K562 treated with DMSO at 1 percent for 48 hours (cell line): ENCODE results near the gene SLC7A10. TPM values are rescaled to one million over a fixed set of nuclear protein-coding genes. Genes with fewer than 3 reads are reported as not detected.

ENCODE experiments used
- total RNA-seq: library from RNA; unstranded; fragments of 300-600 nt; gene quantifications from 2 replicates; pipeline ENCODE4 v1.2.3, GENCODE V29; 2022; ENCODE audit warnings: low replicate concordance; ENCODE audit errors: extremely low read depth

SLC7A10 gene
- total RNA-seq: not detected in 2 replicates

GRCh38 chr19:33225458-33225926 lies at the start of gene SLC7A10:
Gene SLC7A10 (minus strand): TSS chr19:33225850. CDS start chr19:33225703, 147 bp downstream.

DNA sequence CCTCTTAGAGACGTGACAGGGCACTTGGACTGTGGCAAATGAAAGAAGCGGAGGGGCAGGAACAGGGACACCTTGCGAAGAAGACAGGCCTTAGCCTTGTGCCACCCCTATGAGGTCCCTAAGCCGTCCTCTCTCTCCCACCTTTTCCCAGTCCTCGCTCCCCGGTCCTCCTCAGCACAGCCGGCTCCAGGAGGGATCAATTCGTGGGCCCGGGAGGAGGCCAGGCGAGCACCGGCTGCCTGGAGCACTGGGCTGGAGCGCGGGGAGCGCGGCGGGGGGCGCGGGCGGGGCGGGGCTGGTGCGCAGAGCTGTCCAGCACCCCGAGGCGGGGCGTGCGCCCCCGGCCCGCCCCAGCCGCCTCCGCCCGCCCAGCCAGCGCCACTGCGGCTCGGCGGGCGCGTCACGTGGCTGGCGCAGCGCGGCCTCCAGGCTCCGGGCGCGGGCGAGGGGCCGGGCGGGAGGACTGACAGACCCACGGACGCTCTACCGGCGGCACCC lies 31.7 kb downstream of the SLC7A10 start, which contains the start of gene LRP3:
Gene LRP3 (plus strand): TSS at position 466 of the 498 bp plus-strand sequence. CDS start 456 bp downstream, outside the sequence.

Other genes starting within 250 kb of the SLC7A10 start
- gene RHPN2, start 161.0 kb downstream of the SLC7A10 start, total RNA-seq: not detected in 2 replicates
- not detected in 2 replicates for gene GPATCH1, start 144.7 kb downstream of the SLC7A10 start, total RNA-seq
- not detected in 2 replicates for gene WDR88, start 93.7 kb downstream of the SLC7A10 start, total RNA-seq
- gene LRP3, start 31.5 kb downstream of the SLC7A10 start, total RNA-seq: not detected in 2 replicates
- not detected in 2 replicates for gene CEBPA, start 76.7 kb upstream of the SLC7A10 start, total RNA-seq
- not detected in 2 replicates for gene CEBPG, start 147.9 kb upstream of the SLC7A10 start, total RNA-seq